ENCODE measurements around the gene CRIP1. TPM values are rescaled to one million over a fixed set of nuclear protein-coding genes. Genes with fewer than 3 reads are reported as not detected.

CRIP1 gene
- total RNA-seq, 4 donors from 2014 or later: 34.0 to 110 (median 54.6) TPM

GRCh38 chr14:105442834-105443233 lies 43.9 kb upstream of the CRIP1 start:
- no peak for DNase-seq (ENCODE audit: extremely low spot score)
- Histone ChIP-seq H3K4me1 (peaks cover 0 to 21% (median 9%) of the 10 kb centered on the region in 4 donors), H3K9me3 (no peaks in the 10 kb centered on the region), H3K27me3 (no peaks in the 10 kb centered on the region), H3K4me3 (no peak overlapping the region), H3K36me3 (peaks cover 0 to 60% (median 40%) of the 10 kb centered on the region in 4 donors), H3K27ac (replicated peaks in 1 of 4) (no peak overlapping the region)
- intact Hi-C loops (cut with DNase I): no loop called here
- 90% methylated on average over 11 of the region's 12 CpGs for WGBS
- no peak for TF ChIP-seq EP300 (IDR thresholded peaks at IDR 0.05)

DNA sequence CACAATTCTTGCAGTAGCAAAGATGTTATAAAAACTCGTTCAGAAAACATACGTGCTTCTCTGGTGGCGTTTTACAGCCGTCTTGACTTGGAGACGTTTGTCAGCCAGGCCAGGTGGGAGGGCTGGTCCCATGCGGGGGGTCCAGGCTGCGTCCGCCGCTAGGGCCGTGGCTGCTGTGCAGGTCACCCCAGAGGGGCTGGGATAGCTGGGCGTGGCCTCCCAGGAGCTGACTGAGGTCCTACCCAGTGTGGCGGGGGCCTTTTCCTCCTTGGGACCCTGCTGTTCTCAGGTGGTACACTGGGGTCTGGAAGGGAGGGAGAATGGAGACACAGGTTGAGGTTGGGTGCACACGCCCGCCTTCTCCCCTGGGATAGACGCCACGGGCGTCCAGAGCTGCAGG lies 41.8 kb upstream of the CRIP1 start:
- H3K27me3 ChIP-seq: no peaks in the 10 kb centered on the region
- no peak overlapping the region for H3K4me3 ChIP-seq
- TF ChIP-seq CTCF (IDR thresholded peaks at IDR 0.05): no peak
- peaks cover 17 to 23% (median 20%) of the 10 kb centered on the region in 4 donors for H3K4me1 ChIP-seq
- 78% methylated on average over 12 of the region's 17 CpGs for WGBS
- no peaks in the 10 kb centered on the region for H3K9me3 ChIP-seq
- intact Hi-C loops (cut with DNase I): loop anchor here (5.0 kb wide), 1 partner anchor 42 kb away; the partner anchor contains the start of gene CRIP1
- H3K36me3 ChIP-seq: peaks cover 0 to 51% (median 29%) of the 10 kb centered on the region in 4 donors
- DNase-seq (ENCODE audit: extremely low spot score): no peak
- H3K27ac ChIP-seq (replicated peaks in 1 of 4): no peak overlapping the region

DNA sequence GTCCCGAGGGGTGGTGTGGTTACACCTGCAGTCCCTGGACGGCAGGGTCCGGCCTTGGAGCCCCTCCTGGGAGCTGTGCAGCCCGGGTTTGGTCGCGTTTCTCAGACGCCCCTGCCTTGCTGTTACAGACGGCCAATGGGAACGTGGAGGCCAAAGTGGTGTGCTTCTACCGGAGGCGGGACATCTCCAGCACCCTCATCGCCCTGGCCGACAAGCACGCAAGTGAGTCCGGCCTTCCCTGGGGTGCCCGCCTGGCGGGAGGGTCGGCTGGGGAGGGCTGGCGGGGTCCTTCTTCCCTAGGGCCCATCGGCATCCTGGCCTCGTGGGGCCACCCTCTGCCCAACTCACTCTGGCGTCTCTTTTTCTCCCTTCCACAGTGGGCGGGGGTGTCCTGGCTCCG lies 41.4 kb upstream of the CRIP1 start:
- TF ChIP-seq CTCF (IDR thresholded peaks at IDR 0.05) (no peak), EP300 (IDR thresholded peaks at IDR 0.05) (no peak), POLR2AphosphoS5 (IDR thresholded peaks at IDR 0.05) (no peak), POLR2A (IDR thresholded peaks at IDR 0.05; ENCODE audit: low read depth) (no peak)
- Histone ChIP-seq H3K9me3 (no peaks in the 10 kb centered on the region), H3K27ac (replicated peaks in 1 of 4) (no peak overlapping the region), H3K4me1 (peaks cover 17 to 24% (median 21%) of the 10 kb centered on the region in 4 donors), H3K27me3 (no peaks in the 10 kb centered on the region), H3K36me3 (peaks cover 3 to 51% (median 29%) of the 10 kb centered on the region in 4 donors), H3K4me3 (no peak overlapping the region)
- 90% methylated on average over 24 of the region's 24 CpGs for WGBS
- no peak for DNase-seq (ENCODE audit: extremely low spot score)
- intact Hi-C loops (cut with DNase I): loop anchor here (5.0 kb wide), 1 partner anchor 42 kb away; the partner anchor contains the start of gene CRIP1

GRCh38 chr14:105445901-105446845 lies 40.5 kb upstream of the CRIP1 start:
- TF ChIP-seq CTCF (IDR thresholded peaks at IDR 0.05) (no peak), POLR2AphosphoS5 (IDR thresholded peaks at IDR 0.05) (no peak), POLR2A (IDR thresholded peaks at IDR 0.05; ENCODE audit: low read depth) (no peak), EP300 (IDR thresholded peaks at IDR 0.05) (no peak)
- intact Hi-C loops (cut with DNase I): loop anchor here (5.0 kb wide), 1 partner anchor 41 kb away; the partner anchor contains the start of gene CRIP1
- no peak for DNase-seq (ENCODE audit: extremely low spot score)
- H3K27ac ChIP-seq (replicated peaks in 1 of 4): no peak overlapping the region
- peaks cover 17 to 24% (median 21%) of the 10 kb centered on the region in 4 donors for H3K4me1 ChIP-seq
- H3K36me3 ChIP-seq: peaks cover 10 to 51% (median 30%) of the 10 kb centered on the region in 4 donors
- H3K27me3 ChIP-seq: no peaks in the 10 kb centered on the region
- 87% methylated on average over 21 of the region's 26 CpGs for WGBS
- no peaks in the 10 kb centered on the region for H3K9me3 ChIP-seq
- no peak overlapping the region for H3K4me3 ChIP-seq

- no peak overlapping the region for H3K27ac ChIP-seq (replicated peaks in 1 of 4)
- TF ChIP-seq CTCF (IDR thresholded peaks at IDR 0.05) (no peak), POLR2A (IDR thresholded peaks at IDR 0.05; ENCODE audit: low read depth) (no peak), EP300 (IDR thresholded peaks at IDR 0.05) (no peak), POLR2AphosphoS5 (IDR thresholded peaks at IDR 0.05) (no peak)
- no peak overlapping the region for H3K4me3 ChIP-seq
- no peak for DNase-seq (ENCODE audit: extremely low spot score)
- intact Hi-C loops (cut with DNase I): loop anchor here (5.0 kb wide), 1 partner anchor 40 kb away; the partner anchor contains the start of gene CRIP1
- H3K36me3 ChIP-seq: peaks cover 12 to 55% (median 34%) of the 10 kb centered on the region in 4 donors
- WGBS: 93% methylated on average over 2 of the region's 14 CpGs
- peaks cover 17 to 24% (median 21%) of the 10 kb centered on the region in 4 donors for H3K4me1 ChIP-seq
- no peaks in the 10 kb centered on the region for H3K27me3 ChIP-seq
- H3K9me3 ChIP-seq: no peaks in the 10 kb centered on the region
Measured at GRCh38 chr14:105446971-105447370, 39.7 kb upstream of the CRIP1 start.
